Thoracic aorta (tissue), 2 donors: ENCODE results near the gene NR2F1-AS1. TPM values are rescaled to one million over a fixed set of nuclear protein-coding genes. Genes with fewer than 3 reads are reported as not detected.

ENCODE experiments used
- ATAC-seq: fragments of 150-250 bp; one replicate; pipeline ENCODE4 v1.8.0; 2017; ENCODE audit warnings: low read depth; ENCODE audit not compliant: insufficient number of reproducible peaks, low FRiP score
- DNase-seq: peaks from one replicate; pipeline ENCODE4 v3.0.0-alpha.2; 2020; ENCODE audit warnings: low spot score
- H3K27ac ChIP-seq, 2 donors: fragments of 200-600 bp; sonication (generic); 1 replicate in 1 of 2; 2 replicates in 1 of 2; pipeline ENCODE4 v1.5.1; 2016; ENCODE audit warnings: mild to moderate bottlenecking in 2 of 2, moderate library complexity in 2 of 2
- H3K27me3 ChIP-seq: fragments of 200-600 bp; sonication (generic); replicated peaks from 2 replicates; pipeline ENCODE4 v1.6.0; 2016; ENCODE audit warnings: mild to moderate bottlenecking; ENCODE audit not compliant: insufficient read depth
- H3K36me3 ChIP-seq: fragments of 200-600 bp; sonication (generic); one replicate; pipeline ENCODE4 v1.5.1; 2016
- H3K4me1 ChIP-seq, 2 donors: fragments of 200-600 bp; sonication (generic); 1 replicate in 1 of 2; 2 replicates in 1 of 2; pipeline versions ENCODE4 v1.5.1 to v1.6.0; 2016; ENCODE audit warnings: low read depth in 2 of 2, mild to moderate bottlenecking in 1 of 2; ENCODE audit not compliant: control insufficient read depth in 1 of 2
- H3K4me3 ChIP-seq: fragments of 200-600 bp; sonication (generic); 2 replicates; pipeline ENCODE4 v1.5.1; 2016; ENCODE audit warnings: mild to moderate bottlenecking
- H3K9me3 ChIP-seq: fragments of 200-600 bp; sonication (generic); 2 replicates; pipeline ENCODE4 v1.5.1; 2016
- CTCF ChIP-seq: fragments of 200-600 bp; sonication (generic); IDR thresholded peaks from one replicate; pipeline ENCODE4 v1.5.1; 2019; ENCODE audit warnings: antibody characterized with exemption
- total RNA-seq, 2 donors: library from RNA; depleted of rRNA; stranded (reverse); fragments of >200 nt; gene quantifications; one replicate each; pipeline versions ENCODE4 v1.1.0 to v1.2.3, GENCODE V29; 2016

NR2F1-AS1 gene
- total RNA-seq, 2 donors from 2014 or later, result 0.54 to 8.7 TPM

- Histone ChIP-seq H3K27me3 (no peaks in the 10 kb centered on the region), H3K4me3 (no peak overlapping the region), H3K4me1 (no peaks in the 10 kb centered on the region), H3K36me3 (no peaks in the 10 kb centered on the region), H3K27ac (no peak overlapping the region), H3K9me3 (no peaks in the 10 kb centered on the region)
- ATAC-seq, result no peak
- no peak for TF ChIP-seq CTCF
- no peak for DNase-seq
Observed at GRCh38 chr5:93417490-93417889, 163.5 kb downstream of the NR2F1-AS1 start.

GRCh38 chr5:93415819-93416218, 165.2 kb downstream of the NR2F1-AS1 start:
- ATAC-seq (no peak), DNase-seq (no peak)
- no peaks in the 10 kb centered on the region for H3K36me3 ChIP-seq
- H3K27ac ChIP-seq, result no peak overlapping the region
- H3K9me3 ChIP-seq, result no peaks in the 10 kb centered on the region
- no peaks in the 10 kb centered on the region for H3K27me3 ChIP-seq
- H3K4me1 ChIP-seq, result no peaks in the 10 kb centered on the region
- TF ChIP-seq CTCF, result no peak
- no peak overlapping the region for H3K4me3 ChIP-seq

- no peak for TF ChIP-seq CTCF
- Histone ChIP-seq H3K4me1 (no peaks in the 10 kb centered on the region), H3K27ac (no peak overlapping the region), H3K4me3 (no peak overlapping the region), H3K27me3 (no peaks in the 10 kb centered on the region), H3K9me3 (no peaks in the 10 kb centered on the region), H3K36me3 (no peaks in the 10 kb centered on the region)
- DNase-seq (no peak), ATAC-seq (no peak)
Observed at GRCh38 chr5:93411716-93412115, 169.3 kb downstream of the NR2F1-AS1 start.

GRCh38 chr5:93409691-93410090, 171.3 kb downstream of the NR2F1-AS1 start:
- Histone ChIP-seq H3K4me1 (no peaks in the 10 kb centered on the region), H3K27ac (no peak overlapping the region), H3K27me3 (no peaks in the 10 kb centered on the region), H3K4me3 (no peak overlapping the region), H3K36me3 (no peaks in the 10 kb centered on the region), H3K9me3 (no peaks in the 10 kb centered on the region)
- no peak for DNase-seq
- no peak for TF ChIP-seq CTCF
- no peak for ATAC-seq

- H3K4me3 ChIP-seq, result no peak overlapping the region
- DNase-seq (no peak), ATAC-seq (no peak)
- H3K36me3 ChIP-seq, result no peaks in the 10 kb centered on the region
- H3K27ac ChIP-seq, result no peak overlapping the region
- no peaks in the 10 kb centered on the region for H3K4me1 ChIP-seq
- TF ChIP-seq CTCF, result no peak
- H3K27me3 ChIP-seq, result no peaks in the 10 kb centered on the region
- H3K9me3 ChIP-seq, result no peaks in the 10 kb centered on the region
Observed at GRCh38 chr5:93407454-93407853, 173.6 kb downstream of the NR2F1-AS1 start.
